ENCODE measurements around the gene LARP4. TPM values are rescaled to one million over a fixed set of nuclear protein-coding genes. Genes with fewer than 3 reads are reported as not detected.
"Not testable (repeated sequence)": the region's sequence is repeated elsewhere in the genome, so short reads cannot be mapped to it uniquely, and the experiment has no call there.

The LARP4 gene
- total RNA-seq, 1 donor, result 33.8 TPM

GRCh38 chr12:50419112-50419909, 18.6 kb downstream of the LARP4 start:
- DNase-seq (ENCODE audit: low read depth), result no peak
- no peak overlapping the region for H3K4me3 ChIP-seq (ENCODE audit: low read depth, low read length)
- no peak for TF ChIP-seq CTCF (IDR thresholded peaks at IDR 0.05; ENCODE audit: insufficient read depth, low read length)

- DNase-seq (ENCODE audit: low read depth); H3K4me3 ChIP-seq (ENCODE audit: low read depth, low read length): not testable (repeated sequence)
Measured at GRCh38 chr12:50422855-50423254, 22.2 kb downstream of the LARP4 start.

- H3K4me3 ChIP-seq (ENCODE audit: low read depth, low read length); DNase-seq (ENCODE audit: low read depth): not testable (repeated sequence)
Measured at GRCh38 chr12:50423342-50423741, 22.7 kb downstream of the LARP4 start.

- DNase-seq (ENCODE audit: low read depth), result no peak
- no peak overlapping the region for H3K4me3 ChIP-seq (ENCODE audit: low read depth, low read length)
- TF ChIP-seq CTCF (IDR thresholded peaks at IDR 0.05; ENCODE audit: insufficient read depth, low read length), result no peak
Measured at GRCh38 chr12:50425589-50426258, 25.0 kb downstream of the LARP4 start.

- not testable (repeated sequence) for DNase-seq (ENCODE audit: low read depth); H3K4me3 ChIP-seq (ENCODE audit: low read depth, low read length)
Measured at GRCh38 chr12:50431656-50432055, 31.0 kb downstream of the LARP4 start.

GRCh38 chr12:50440288-50440687, 39.6 kb downstream of the LARP4 start:
- DNase-seq (ENCODE audit: low read depth), result no peak
- no peak overlapping the region for H3K4me3 ChIP-seq (ENCODE audit: low read depth, low read length)
- TF ChIP-seq CTCF (IDR thresholded peaks at IDR 0.05; ENCODE audit: insufficient read depth, low read length), result no peak

- H3K4me3 ChIP-seq (ENCODE audit: low read depth, low read length), result no peak overlapping the region
- DNase-seq (ENCODE audit: low read depth), result no peak
- TF ChIP-seq CTCF (IDR thresholded peaks at IDR 0.05; ENCODE audit: insufficient read depth, low read length), result no peak
Measured at GRCh38 chr12:50441763-50442162, 41.1 kb downstream of the LARP4 start.

GRCh38 chr12:50442178-50442908, 41.7 kb downstream of the LARP4 start:
- DNase-seq (ENCODE audit: low read depth), result no peak
- no peak for TF ChIP-seq CTCF (IDR thresholded peaks at IDR 0.05; ENCODE audit: insufficient read depth, low read length)
- H3K4me3 ChIP-seq (ENCODE audit: low read depth, low read length), result no peak overlapping the region

GRCh38 chr12:50449671-50450070, 49.0 kb downstream of the LARP4 start:
- H3K4me3 ChIP-seq (ENCODE audit: low read depth, low read length); DNase-seq (ENCODE audit: low read depth): not testable (repeated sequence)

Data from fibroblast of the aortic adventitia (primary cell).